Astrocyte of the cerebellum (primary cell): Measurements from ENCODE around the gene FSTL4.

Experiments used
- DNase-seq: peaks from one replicate; pipeline ENCODE4 v3.0.0-alpha.2; 2011; ENCODE audit warnings: low read depth
- H3K4me3 ChIP-seq: 2 replicates; pipeline ENCODE4 v1.5.1; 2011; ENCODE audit warnings: mild to moderate bottlenecking, low read depth, low read length, moderate library complexity
- in situ Hi-C: cut with HindIII; loops from 2 replicates; pipeline ENCODE4 v1.10.0; 2017; ENCODE audit warnings: low sequenced_read_pairs
- TF ChIP-seq, protein P1 (sequence below): IDR thresholded peaks from 2 replicates; pipeline ENCODE4 v1.5.1; 2012; ENCODE audit warnings: low read length, low read depth, moderate library complexity, mild to moderate bottlenecking; ENCODE audit errors: missing control alignments

FSTL4 gene

GRCh38 chr5:133457439-133458355, 154.6 kb downstream of the FSTL4 start:
- H3K4me3 ChIP-seq = no peak overlapping the region
- in situ Hi-C loops = no loop called here
- TF ChIP-seq, protein P1, sequence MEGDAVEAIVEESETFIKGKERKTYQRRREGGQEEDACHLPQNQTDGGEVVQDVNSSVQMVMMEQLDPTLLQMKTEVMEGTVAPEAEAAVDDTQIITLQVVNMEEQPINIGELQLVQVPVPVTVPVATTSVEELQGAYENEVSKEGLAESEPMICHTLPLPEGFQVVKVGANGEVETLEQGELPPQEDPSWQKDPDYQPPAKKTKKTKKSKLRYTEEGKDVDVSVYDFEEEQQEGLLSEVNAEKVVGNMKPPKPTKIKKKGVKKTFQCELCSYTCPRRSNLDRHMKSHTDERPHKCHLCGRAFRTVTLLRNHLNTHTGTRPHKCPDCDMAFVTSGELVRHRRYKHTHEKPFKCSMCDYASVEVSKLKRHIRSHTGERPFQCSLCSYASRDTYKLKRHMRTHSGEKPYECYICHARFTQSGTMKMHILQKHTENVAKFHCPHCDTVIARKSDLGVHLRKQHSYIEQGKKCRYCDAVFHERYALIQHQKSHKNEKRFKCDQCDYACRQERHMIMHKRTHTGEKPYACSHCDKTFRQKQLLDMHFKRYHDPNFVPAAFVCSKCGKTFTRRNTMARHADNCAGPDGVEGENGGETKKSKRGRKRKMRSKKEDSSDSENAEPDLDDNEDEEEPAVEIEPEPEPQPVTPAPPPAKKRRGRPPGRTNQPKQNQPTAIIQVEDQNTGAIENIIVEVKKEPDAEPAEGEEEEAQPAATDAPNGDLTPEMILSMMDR = no peak
- no peak for DNase-seq

DNA sequence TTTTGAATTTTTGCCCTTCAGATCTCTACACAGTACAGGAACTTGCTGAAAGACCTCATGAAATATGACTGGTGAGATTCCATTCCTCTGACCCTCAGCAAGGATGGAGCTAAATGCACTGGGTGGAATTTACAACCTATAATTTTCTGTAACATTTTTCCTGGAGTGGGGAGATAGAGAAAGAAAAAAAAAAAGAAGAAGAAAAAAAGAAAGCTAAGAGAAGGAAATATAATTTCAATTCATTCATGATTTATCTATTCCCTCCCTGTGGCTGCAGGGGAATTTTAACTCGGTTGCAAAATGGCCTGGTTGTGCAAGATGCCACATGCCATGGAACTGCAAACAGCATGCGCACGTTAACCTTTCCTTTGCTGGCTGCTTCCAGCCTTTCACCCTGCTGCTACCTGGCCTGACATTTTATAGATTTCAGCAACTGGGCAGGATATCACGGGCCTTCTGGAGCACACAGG, 155.4 kb downstream of the FSTL4 start:
- DNase-seq = no peak
- in situ Hi-C loops = no loop called here
- TF ChIP-seq, protein P1 = no peak
- H3K4me3 ChIP-seq = no peak overlapping the region

GRCh38 chr5:133455676-133456075, 156.7 kb downstream of the FSTL4 start:
- TF ChIP-seq, protein P1 = no peak
- in situ Hi-C loops = no loop called here
- H3K4me3 ChIP-seq = no peak overlapping the region
- DNase-seq = no peak

DNA sequence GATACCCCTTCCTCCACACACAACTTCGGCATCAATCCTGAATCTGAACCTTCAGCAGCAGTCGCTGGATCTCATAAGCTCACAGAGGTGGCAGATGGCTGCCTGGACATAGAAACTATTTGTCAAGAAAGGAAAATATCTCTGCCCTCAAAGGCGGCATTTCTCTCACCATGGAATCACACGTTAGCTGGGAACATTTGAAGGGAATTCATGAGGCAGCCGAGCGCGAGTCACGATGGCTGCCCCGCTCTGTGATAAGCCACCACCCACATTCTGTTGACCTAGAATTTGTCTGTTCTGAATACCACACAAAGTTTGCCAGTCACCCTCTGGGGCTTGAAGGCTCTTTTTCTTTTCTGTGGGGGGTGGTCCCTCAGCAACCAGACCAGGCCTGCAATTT, 157.9 kb downstream of the FSTL4 start:
- in situ Hi-C loops = no loop called here
- H3K4me3 ChIP-seq = no peak overlapping the region

GRCh38 chr5:133453831-133454230, 158.5 kb downstream of the FSTL4 start:
- H3K4me3 ChIP-seq = no peak overlapping the region

More for the DNA sequence above, 157.9 kb downstream of the FSTL4 start:
- DNase-seq = no peak
- TF ChIP-seq, protein P1 = no peak

DNA sequence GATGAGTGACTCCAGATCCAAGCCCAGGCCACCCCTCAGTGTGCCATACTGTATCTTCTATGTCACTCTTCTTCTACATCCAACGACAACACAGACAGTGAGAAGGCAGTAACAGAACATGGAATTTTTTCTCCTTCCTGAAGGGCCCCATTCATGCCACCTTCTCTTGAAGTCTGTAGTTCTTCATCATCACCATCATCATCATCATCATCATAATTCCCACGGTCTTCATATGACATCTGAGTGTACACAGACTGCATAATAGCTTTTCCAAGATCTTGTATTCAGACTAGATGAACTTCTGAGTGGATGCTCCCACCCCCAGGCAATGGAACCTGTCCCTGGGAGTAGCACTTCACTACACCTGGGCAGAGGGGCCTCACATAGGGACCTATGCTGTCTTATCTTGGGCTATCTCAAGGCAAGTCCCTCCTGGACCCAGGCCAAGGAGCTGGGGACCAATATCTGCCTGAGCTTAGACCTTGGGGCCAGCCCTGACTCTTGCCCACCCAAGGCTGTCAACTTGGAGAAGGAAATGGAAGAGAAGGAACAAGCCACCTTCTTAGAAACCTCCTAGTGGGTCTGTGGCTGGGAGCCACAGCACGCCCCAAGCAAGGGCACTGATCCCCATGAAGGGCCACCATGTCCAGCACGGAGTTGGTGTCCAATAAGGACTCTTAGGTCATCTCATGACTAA, 159.1 kb downstream of the FSTL4 start:
- in situ Hi-C loops = no loop called here
- TF ChIP-seq, protein P1 = no peak
- DNase-seq = no peak
- H3K4me3 ChIP-seq = no peak overlapping the region

More at GRCh38 chr5:133453831-133454230, 158.5 kb downstream of the FSTL4 start:
- TF ChIP-seq, protein P1 = no peak
- DNase-seq = no peak
- in situ Hi-C loops = no loop called here
